K562 (cell line): ENCODE measurements around the gene MMD2. TPM values are rescaled to one million over a fixed set of nuclear protein-coding genes. Genes with fewer than 3 reads are reported as not detected.

Experiments
- CC2D1A ChIP-seq: fragments of 450-650 bp; IDR thresholded peaks from 2 replicates; pipeline ENCODE4 v1.6.1; 2017; ENCODE audit warnings: mild to moderate bottlenecking
- EP400 ChIP-seq: fragments of 450-650 bp; IDR thresholded peaks from 2 replicates; pipeline ENCODE4 v1.6.1; 2017; ENCODE audit warnings: antibody characterized with exemption, mild to moderate bottlenecking, moderate library complexity
- ERF ChIP-seq: fragments of 450-650 bp; formaldehyde crosslinking; IDR thresholded peaks from 2 replicates; pipeline ENCODE4 v1.4.0; 2020; ENCODE audit warnings: mild to moderate bottlenecking, mixed read lengths
- HSF4 ChIP-seq: fragments of 250-450 bp; sonication (Bioruptor Pico); IDR thresholded peaks from 2 replicates; pipeline ENCODE4 v2.1.2; 2022; ENCODE audit warnings: mild to moderate bottlenecking, moderate library complexity, borderline replicate concordance
- KDM1A ChIP-seq, 2 experiments: fragments of 450-650 bp; IDR thresholded peaks; 2 replicates each; pipeline ENCODE4 v1.6.1; 2016; ENCODE audit warnings: mild to moderate bottlenecking in 2 of 2
- KLF16 ChIP-seq: IDR thresholded peaks from 2 replicates; pipeline ENCODE4 v1.6.1; 2016; ENCODE audit warnings: antibody characterized with exemption
- LARP7 ChIP-seq: fragments of 450-650 bp; IDR thresholded peaks from 2 replicates; pipeline ENCODE4 v1.6.1; 2016
- NR2C1 ChIP-seq, 2 experiments: fragments of 450-650 bp; IDR thresholded peaks; 2 replicates each; pipeline ENCODE4 v1.6.1; 2017; ENCODE audit warnings: mild to moderate bottlenecking in 2 of 2, antibody characterized with exemption in 1 of 2, inconsistent platforms in 1 of 2, missing compliant biosample characterization in 1 of 2, missing genetic modification characterization in 1 of 2
- ZBTB7A ChIP-seq: IDR thresholded peaks from 2 replicates; pipeline ENCODE4 v1.6.1; 2011; ENCODE audit warnings: low read depth, mild to moderate bottlenecking, low read length, moderate library complexity, borderline replicate concordance; ENCODE audit not compliant: control insufficient read depth
- ZKSCAN3 ChIP-seq: fragments of 250-450 bp; sonication (Bioruptor Pico); IDR thresholded peaks from 2 replicates; pipeline ENCODE4 v1.4.0; 2020
- ZNF140 ChIP-seq: fragments of 250-450 bp; sonication (Bioruptor Pico); IDR thresholded peaks from 2 replicates; pipeline ENCODE4 v1.8.0; 2021; ENCODE audit warnings: moderate library complexity, mild to moderate bottlenecking, inconsistent platforms
- ZNF354B ChIP-seq: fragments of 250-450 bp; sonication (Bioruptor Pico); IDR thresholded peaks from 2 replicates; pipeline ENCODE4 v1.4.0; 2020
- polyA plus RNA-seq, 8 experiments: library from polyadenylated mRNA; depleted of rRNA in 4 of 8; stranded (reverse) in 5 of 8; unstranded in 3 of 8; fragments of >200 nt; fragmentation: Nextera tagmentation in 2 of 8; fragmentation: Illumina TruSeq in 1 of 8; extraction: Ambion mirVana in 2 of 8; extraction: Trizol in 1 of 8; gene quantifications; 2 replicates each; pipeline versions ENCODE4 v1.2.1 to v1.2.3, GENCODE V29; 2011 to 2014; ENCODE audit warnings: inconsistent platforms in 1 of 8, missing spikeins in 1 of 8
- total RNA-seq, 7 experiments: library from RNA; depleted of rRNA in 6 of 7; stranded (reverse); fragments of >200 nt in 6 of 7; fragmentation: Illumina TruSeq in 2 of 7; extraction: Trizol in 2 of 7; gene quantifications; 2 replicates each; pipeline versions ENCODE4 v1.2.1 to v1.2.3, GENCODE V29; 2011 to 2021; ENCODE audit warnings: low replicate concordance in 1 of 7
- TF ChIP-seq, protein P1 (sequence below): fragments of 250-450 bp; sonication (Bioruptor Pico); IDR thresholded peaks from 2 replicates; pipeline ENCODE4 v1.4.0; 2020
- TF ChIP-seq, protein P2 (sequence below): fragments of 250-450 bp; sonication (Bioruptor Pico); IDR thresholded peaks from 2 replicates; pipeline ENCODE4 v1.5.0; 2021
- TF ChIP-seq, protein P3 (sequence below): sonication (generic); formaldehyde crosslinking; IDR thresholded peaks from 2 replicates; pipeline ENCODE4 v1.9.0; 2022; ENCODE audit warnings: mild to moderate bottlenecking, missing genetic modification reagents
- TF ChIP-seq, protein P4 (sequence below): fragments of 250-450 bp; sonication (Bioruptor Pico); IDR thresholded peaks from 2 replicates; pipeline ENCODE4 v1.4.0; 2020; ENCODE audit warnings: borderline replicate concordance
- TF ChIP-seq, protein P5 (sequence below): fragments of 250-450 bp; sonication (Bioruptor Pico); IDR thresholded peaks from 2 replicates; pipeline ENCODE4 v1.6.1; 2021; ENCODE audit warnings: mild to moderate bottlenecking
- TF ChIP-seq, protein P6 (sequence below): fragments of 450-650 bp; formaldehyde crosslinking; IDR thresholded peaks from 2 replicates; pipeline ENCODE4 v1.4.0; 2020; ENCODE audit warnings: mild to moderate bottlenecking, moderate library complexity

MMD2 gene
- total and polyA plus RNA-seq, 9 of the 15 experiments (the other 6 are each of a cell fraction or from before 2014, with no cell fraction given), result not detected

DNA sequence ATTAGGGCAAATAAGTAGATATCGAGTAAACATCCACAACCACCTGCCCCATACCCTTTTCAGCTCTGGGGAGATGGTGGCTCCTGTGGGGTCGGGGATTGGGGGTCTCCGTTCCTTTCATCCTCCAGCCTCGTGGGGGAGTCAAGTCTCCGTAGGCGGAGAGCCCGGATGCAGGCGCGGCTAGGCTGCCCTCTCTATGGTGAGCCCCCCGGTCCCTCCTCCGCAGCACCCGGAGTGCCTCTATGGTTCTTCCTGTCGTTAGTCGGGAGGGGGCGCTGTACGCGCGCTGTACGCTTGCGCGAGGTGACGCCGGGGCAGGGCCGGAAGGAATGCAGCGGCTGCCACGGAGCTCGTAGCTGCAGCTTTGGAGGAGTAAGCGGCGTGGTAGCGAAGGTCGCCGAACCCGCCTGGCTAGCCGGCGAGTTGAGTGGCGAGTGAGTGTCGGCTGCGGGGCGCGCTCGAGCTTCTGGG lies 14.8 kb upstream of the MMD2 start (continued):
- TF ChIP-seq CC2D1A (peak; percentile 98), ZNF140 (CRISPR knock-in tag) (no peak), ZKSCAN3 (CRISPR knock-in tag) (no peak), LARP7 (no peak), ZBTB7A (peak; percentile 95), EP400 (peak; percentile 63), HSF4 (no peak), ERF (CRISPR knock-in tag) (no peak), KDM1A (IDR thresholded peaks at IDR 0.05) (no peak), ZNF354B (CRISPR knock-in tag) (no peak), NR2C1 (IDR thresholded peaks at IDR 0.05) (no peak), NR2C1 (tag; IDR thresholded peaks at IDR 0.05) (no peak), KLF16 (peak; percentile 47)
- TF ChIP-seq, protein P1, sequence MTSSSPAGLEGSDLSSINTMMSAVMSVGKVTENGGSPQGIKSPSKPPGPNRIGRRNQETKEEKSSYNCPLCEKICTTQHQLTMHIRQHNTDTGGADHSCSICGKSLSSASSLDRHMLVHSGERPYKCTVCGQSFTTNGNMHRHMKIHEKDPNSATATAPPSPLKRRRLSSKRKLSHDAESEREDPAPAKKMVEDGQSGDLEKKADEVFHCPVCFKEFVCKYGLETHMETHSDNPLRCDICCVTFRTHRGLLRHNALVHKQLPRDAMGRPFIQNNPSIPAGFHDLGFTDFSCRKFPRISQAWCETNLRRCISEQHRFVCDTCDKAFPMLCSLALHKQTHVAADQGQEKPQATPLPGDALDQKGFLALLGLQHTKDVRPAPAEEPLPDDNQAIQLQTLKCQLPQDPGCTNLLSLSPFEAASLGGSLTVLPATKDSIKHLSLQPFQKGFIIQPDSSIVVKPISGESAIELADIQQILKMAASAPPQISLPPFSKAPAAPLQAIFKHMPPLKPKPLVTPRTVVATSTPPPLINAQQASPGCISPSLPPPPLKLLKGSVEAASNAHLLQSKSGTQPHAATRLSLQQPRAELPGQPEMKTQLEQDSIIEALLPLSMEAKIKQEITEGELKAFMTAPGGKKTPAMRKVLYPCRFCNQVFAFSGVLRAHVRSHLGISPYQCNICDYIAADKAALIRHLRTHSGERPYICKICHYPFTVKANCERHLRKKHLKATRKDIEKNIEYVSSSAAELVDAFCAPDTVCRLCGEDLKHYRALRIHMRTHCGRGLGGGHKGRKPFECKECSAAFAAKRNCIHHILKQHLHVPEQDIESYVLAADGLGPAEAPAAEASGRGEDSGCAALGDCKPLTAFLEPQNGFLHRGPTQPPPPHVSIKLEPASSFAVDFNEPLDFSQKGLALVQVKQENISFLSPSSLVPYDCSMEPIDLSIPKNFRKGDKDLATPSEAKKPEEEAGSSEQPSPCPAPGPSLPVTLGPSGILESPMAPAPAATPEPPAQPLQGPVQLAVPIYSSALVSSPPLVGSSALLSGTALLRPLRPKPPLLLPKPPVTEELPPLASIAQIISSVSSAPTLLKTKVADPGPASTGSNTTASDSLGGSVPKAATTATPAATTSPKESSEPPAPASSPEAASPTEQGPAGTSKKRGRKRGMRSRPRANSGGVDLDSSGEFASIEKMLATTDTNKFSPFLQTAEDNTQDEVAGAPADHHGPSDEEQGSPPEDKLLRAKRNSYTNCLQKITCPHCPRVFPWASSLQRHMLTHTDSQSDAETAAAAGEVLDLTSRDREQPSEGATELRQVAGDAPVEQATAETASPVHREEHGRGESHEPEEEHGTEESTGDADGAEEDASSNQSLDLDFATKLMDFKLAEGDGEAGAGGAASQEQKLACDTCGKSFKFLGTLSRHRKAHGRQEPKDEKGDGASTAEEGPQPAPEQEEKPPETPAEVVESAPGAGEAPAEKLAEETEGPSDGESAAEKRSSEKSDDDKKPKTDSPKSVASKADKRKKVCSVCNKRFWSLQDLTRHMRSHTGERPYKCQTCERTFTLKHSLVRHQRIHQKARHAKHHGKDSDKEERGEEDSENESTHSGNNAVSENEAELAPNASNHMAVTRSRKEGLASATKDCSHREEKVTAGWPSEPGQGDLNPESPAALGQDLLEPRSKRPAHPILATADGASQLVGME (CRISPR knock-in tag), result no peak
- TF ChIP-seq, protein P2, sequence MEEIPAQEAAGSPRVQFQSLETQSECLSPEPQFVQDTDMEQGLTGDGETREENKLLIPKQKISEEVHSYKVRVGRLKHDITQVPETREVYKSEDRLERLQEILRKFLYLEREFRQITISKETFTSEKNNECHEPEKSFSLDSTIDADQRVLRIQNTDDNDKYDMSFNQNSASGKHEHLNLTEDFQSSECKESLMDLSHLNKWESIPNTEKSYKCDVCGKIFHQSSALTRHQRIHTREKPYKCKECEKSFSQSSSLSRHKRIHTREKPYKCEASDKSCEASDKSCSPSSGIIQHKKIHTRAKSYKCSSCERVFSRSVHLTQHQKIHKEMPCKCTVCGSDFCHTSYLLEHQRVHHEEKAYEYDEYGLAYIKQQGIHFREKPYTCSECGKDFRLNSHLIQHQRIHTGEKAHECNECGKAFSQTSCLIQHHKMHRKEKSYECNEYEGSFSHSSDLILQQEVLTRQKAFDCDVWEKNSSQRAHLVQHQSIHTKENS (CRISPR knock-in tag), result no peak
- TF ChIP-seq, protein P3, sequence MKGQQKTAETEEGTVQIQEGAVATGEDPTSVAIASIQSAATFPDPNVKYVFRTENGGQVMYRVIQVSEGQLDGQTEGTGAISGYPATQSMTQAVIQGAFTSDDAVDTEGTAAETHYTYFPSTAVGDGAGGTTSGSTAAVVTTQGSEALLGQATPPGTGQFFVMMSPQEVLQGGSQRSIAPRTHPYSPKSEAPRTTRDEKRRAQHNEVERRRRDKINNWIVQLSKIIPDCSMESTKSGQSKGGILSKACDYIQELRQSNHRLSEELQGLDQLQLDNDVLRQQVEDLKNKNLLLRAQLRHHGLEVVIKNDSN (CRISPR knock-in tag), result no peak
- TF ChIP-seq, protein P4, sequence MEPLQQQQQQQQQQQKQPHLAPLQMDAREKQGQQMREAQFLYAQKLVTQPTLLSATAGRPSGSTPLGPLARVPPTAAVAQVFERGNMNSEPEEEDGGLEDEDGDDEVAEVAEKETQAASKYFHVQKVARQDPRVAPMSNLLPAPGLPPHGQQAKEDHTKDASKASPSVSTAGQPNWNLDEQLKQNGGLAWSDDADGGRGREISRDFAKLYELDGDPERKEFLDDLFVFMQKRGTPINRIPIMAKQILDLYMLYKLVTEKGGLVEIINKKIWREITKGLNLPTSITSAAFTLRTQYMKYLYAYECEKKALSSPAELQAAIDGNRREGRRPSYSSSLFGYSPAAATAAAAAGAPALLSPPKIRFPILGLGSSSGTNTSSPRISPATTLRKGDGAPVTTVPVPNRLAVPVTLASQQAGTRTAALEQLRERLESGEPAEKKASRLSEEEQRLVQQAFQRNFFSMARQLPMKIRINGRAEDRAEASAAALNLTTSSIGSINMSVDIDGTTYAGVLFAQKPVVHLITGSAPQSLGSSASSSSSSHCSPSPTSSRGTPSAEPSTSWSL, result no peak
- TF ChIP-seq, protein P5, sequence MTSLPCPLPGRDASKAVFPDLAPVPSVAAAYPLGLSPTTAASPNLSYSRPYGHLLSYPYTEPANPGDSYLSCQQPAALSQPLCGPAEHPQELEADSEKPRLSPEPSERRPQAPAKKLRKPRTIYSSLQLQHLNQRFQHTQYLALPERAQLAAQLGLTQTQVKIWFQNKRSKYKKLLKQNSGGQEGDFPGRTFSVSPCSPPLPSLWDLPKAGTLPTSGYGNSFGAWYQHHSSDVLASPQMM, result no peak
- TF ChIP-seq, protein P6, sequence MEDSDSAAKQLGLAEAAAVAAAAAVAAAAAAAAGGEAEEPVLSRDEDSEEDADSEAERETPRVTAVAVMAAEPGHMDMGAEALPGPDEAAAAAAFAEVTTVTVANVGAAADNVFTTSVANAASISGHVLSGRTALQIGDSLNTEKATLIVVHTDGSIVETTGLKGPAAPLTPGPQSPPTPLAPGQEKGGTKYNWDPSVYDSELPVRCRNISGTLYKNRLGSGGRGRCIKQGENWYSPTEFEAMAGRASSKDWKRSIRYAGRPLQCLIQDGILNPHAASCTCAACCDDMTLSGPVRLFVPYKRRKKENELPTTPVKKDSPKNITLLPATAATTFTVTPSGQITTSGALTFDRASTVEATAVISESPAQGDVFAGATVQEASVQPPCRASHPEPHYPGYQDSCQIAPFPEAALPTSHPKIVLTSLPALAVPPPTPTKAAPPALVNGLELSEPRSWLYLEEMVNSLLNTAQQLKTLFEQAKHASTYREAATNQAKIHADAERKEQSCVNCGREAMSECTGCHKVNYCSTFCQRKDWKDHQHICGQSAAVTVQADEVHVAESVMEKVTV, result no peak
